Esophagus squamous epithelium (tissue), 4 donors: ENCODE measurements around the gene KCNQ4.

Experiments
- POLR2A ChIP-seq, 4 donors: fragments of 450-650 bp; IDR thresholded peaks; one replicate each; pipeline ENCODE4 v1.6.1; 2017; ENCODE audit warnings: antibody characterized with exemption in 4 of 4, mild to moderate bottlenecking in 4 of 4, moderate library complexity in 3 of 4
- TF ChIP-seq, protein P1 (sequence below), 6 experiments: fragments of 450-650 bp in 4 of 6; fragments of 200-600 bp in 2 of 6; sonication (generic) in 2 of 6; IDR thresholded peaks; one replicate each; pipeline ENCODE4 v1.5.1; 2016 to 2019; ENCODE audit warnings: antibody characterized with exemption in 6 of 6, mild to moderate bottlenecking in 4 of 6, moderate library complexity in 4 of 6

DNA sequence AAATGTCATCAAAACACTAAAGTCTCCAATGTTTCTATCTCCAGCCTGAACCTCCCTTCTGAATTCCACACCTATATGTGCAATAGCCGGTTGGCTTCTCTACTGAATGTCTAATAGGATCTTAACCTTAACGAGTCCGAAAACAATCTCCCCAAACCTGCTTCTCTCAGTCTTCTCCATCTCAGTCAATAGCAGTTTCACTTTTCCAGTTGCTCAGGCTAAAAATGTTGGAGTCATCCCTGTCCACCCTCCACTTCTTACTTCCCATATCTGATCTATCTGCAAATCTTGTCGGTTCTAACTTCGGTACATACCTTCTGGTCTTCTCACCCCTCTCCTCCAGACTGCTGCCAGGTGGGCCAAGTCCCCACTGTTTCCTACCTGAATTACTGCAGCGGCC is 104.1 kb downstream of the KCNQ4 start:
- TF ChIP-seq, protein P1, sequence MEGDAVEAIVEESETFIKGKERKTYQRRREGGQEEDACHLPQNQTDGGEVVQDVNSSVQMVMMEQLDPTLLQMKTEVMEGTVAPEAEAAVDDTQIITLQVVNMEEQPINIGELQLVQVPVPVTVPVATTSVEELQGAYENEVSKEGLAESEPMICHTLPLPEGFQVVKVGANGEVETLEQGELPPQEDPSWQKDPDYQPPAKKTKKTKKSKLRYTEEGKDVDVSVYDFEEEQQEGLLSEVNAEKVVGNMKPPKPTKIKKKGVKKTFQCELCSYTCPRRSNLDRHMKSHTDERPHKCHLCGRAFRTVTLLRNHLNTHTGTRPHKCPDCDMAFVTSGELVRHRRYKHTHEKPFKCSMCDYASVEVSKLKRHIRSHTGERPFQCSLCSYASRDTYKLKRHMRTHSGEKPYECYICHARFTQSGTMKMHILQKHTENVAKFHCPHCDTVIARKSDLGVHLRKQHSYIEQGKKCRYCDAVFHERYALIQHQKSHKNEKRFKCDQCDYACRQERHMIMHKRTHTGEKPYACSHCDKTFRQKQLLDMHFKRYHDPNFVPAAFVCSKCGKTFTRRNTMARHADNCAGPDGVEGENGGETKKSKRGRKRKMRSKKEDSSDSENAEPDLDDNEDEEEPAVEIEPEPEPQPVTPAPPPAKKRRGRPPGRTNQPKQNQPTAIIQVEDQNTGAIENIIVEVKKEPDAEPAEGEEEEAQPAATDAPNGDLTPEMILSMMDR (IDR thresholded peaks at IDR 0.05), result no peak
- TF ChIP-seq POLR2A (IDR thresholded peaks at IDR 0.05), result no peak
